GM23338 (cell line): ENCODE results near the gene TNFSF4. TPM values are rescaled to one million over a fixed set of nuclear protein-coding genes. Genes with fewer than 3 reads are reported as not detected.

Source experiments
- ATAC-seq: fragments of 200-7000 bp; cut with Tn5 transposase; 3 replicates; pipeline ENCODE4 v1.9.1; 2020
- DNase-seq: peaks from one replicate; pipeline ENCODE4 v3.0.0-alpha.2; 2015; ENCODE audit warnings: low spot score
- H2AFZ ChIP-seq: fragments of 200-600 bp; sonication (generic); 2 replicates; pipeline ENCODE4 v1.8.0; 2016; ENCODE audit warnings: antibody characterized with exemption, mild to moderate bottlenecking, moderate library complexity
- H3F3A ChIP-seq: fragments of 200-600 bp; sonication (generic); replicated peaks from 2 replicates; pipeline ENCODE4 v1.8.0; 2017; ENCODE audit warnings: antibody characterized with exemption, mixed run types, low read depth
- H3K27ac ChIP-seq: fragments of 200-600 bp; sonication (generic); 2 replicates; pipeline ENCODE4 v1.6.1; 2016; ENCODE audit warnings: low read depth
- H3K27me3 ChIP-seq: fragments of 200-600 bp; sonication (generic); 2 replicates; pipeline ENCODE4 v1.8.0; 2016; ENCODE audit warnings: mild to moderate bottlenecking, mixed run types, moderate library complexity; ENCODE audit not compliant: insufficient read depth
- H3K36me3 ChIP-seq: fragments of 200-600 bp; sonication (generic); 2 replicates; pipeline ENCODE4 v1.8.0; 2016; ENCODE audit warnings: mild to moderate bottlenecking; ENCODE audit not compliant: insufficient read depth
- H3K4me1 ChIP-seq: fragments of 200-600 bp; sonication (generic); 2 replicates; pipeline ENCODE4 v1.8.0; 2016; ENCODE audit warnings: mild to moderate bottlenecking, moderate library complexity; ENCODE audit not compliant: insufficient read depth
- H3K4me2 ChIP-seq: fragments of 200-600 bp; sonication (generic); 2 replicates; pipeline ENCODE4 v1.7.1; 2017; ENCODE audit warnings: mixed run types
- H3K4me3 ChIP-seq: fragments of 200-600 bp; sonication (generic); 2 replicates; pipeline ENCODE4 v1.6.1; 2016; ENCODE audit warnings: mixed run types
- H3K79me2 ChIP-seq: fragments of 200-600 bp; sonication (generic); replicated peaks from 2 replicates; pipeline ENCODE4 v1.8.0; 2017; ENCODE audit warnings: mild to moderate bottlenecking; ENCODE audit not compliant: insufficient read depth
- H3K9me2 ChIP-seq: fragments of 200-600 bp; sonication (generic); 2 replicates; pipeline ENCODE4 v1.8.0; 2017; ENCODE audit not compliant: insufficient read depth
- H4K20me1 ChIP-seq: fragments of 200-600 bp; sonication (generic); replicated peaks from 2 replicates; pipeline ENCODE4 v1.8.0; 2017; ENCODE audit warnings: mild to moderate bottlenecking; ENCODE audit not compliant: insufficient read depth
- H3K27ac Mint-ChIP-seq: 2 replicates; pipeline ENCODE4 v1.8.0; 2020; ENCODE audit warnings: inconsistent platforms, mild to moderate bottlenecking, moderate library complexity, mixed read lengths
- H3K27me3 Mint-ChIP-seq: 3 replicates; pipeline ENCODE4 v1.8.0; 2022; ENCODE audit warnings: low read depth, mild to moderate bottlenecking, moderate library complexity, mixed read lengths, inconsistent platforms; ENCODE audit not compliant: insufficient read depth, poor library complexity
- H3K36me3 Mint-ChIP-seq: 3 replicates; pipeline ENCODE4 v1.8.0; 2021; ENCODE audit warnings: low read depth, mild to moderate bottlenecking, inconsistent platforms, moderate library complexity, mixed read lengths
- H3K4me1 Mint-ChIP-seq: 3 replicates; pipeline ENCODE4 v1.8.0; 2020; ENCODE audit warnings: mild to moderate bottlenecking, inconsistent platforms, mixed read lengths
- H3K4me3 Mint-ChIP-seq: 3 replicates; pipeline ENCODE4 v1.8.0; 2021; ENCODE audit warnings: moderate library complexity, mild to moderate bottlenecking, inconsistent platforms, mixed read lengths
- H3K9me3 Mint-ChIP-seq: 3 replicates; pipeline ENCODE4 v1.8.0; 2020; ENCODE audit warnings: moderate library complexity, mild to moderate bottlenecking, inconsistent platforms, mixed read lengths
- CREB1 ChIP-seq: fragments of 250-450 bp; sonication (Bioruptor Pico); IDR thresholded peaks from 2 replicates; pipeline ENCODE4 v1.5.0; 2020; ENCODE audit warnings: low read depth, mild to moderate bottlenecking, moderate library complexity
- EZH2 ChIP-seq: fragments of 200-600 bp; sonication (generic); IDR thresholded peaks from one replicate; pipeline ENCODE4 v1.8.0; 2017; ENCODE audit warnings: antibody characterized with exemption, mild to moderate bottlenecking, low read depth; ENCODE audit not compliant: unreplicated experiment
- EZH2phosphoT487 ChIP-seq: fragments of 200-600 bp; sonication (generic); IDR thresholded peaks from one replicate; pipeline ENCODE4 v1.8.1; 2018; ENCODE audit warnings: antibody characterized with exemption; ENCODE audit not compliant: unreplicated experiment
- JUNB ChIP-seq: IDR thresholded peaks from one replicate; pipeline ENCODE4 v1.6.1; 2016; ENCODE audit warnings: antibody characterized with exemption; ENCODE audit not compliant: unreplicated experiment
- NANOG ChIP-seq: IDR thresholded peaks from 2 replicates; pipeline ENCODE4 v1.6.1; 2016; ENCODE audit warnings: antibody characterized with exemption, borderline replicate concordance
- ZNF114 ChIP-seq: fragments of 250-450 bp; sonication (Bioruptor Pico); IDR thresholded peaks from 2 replicates; pipeline ENCODE4 v1.5.0; 2020; ENCODE audit warnings: mild to moderate bottlenecking, moderate library complexity
- ZNF331 ChIP-seq: fragments of 250-450 bp; sonication (Bioruptor Pico); IDR thresholded peaks from 2 replicates; pipeline ENCODE4 v1.5.0; 2020; ENCODE audit warnings: low read depth, mild to moderate bottlenecking, moderate library complexity
- polyA plus RNA-seq: library from polyadenylated mRNA; unstranded; fragments of >200 nt; fragmentation: Nextera tagmentation; extraction: Ambion mirVana; gene quantifications from 2 replicates; pipeline ENCODE4 v1.2.1, GENCODE V29; 2016
- total RNA-seq: library from RNA; depleted of rRNA; stranded (reverse); fragments of >200 nt; shearing (Covaris generic); gene quantifications from 2 replicates; pipeline ENCODE4 v1.2.3, GENCODE V29; 2014
- TF ChIP-seq, protein P1 (sequence below): IDR thresholded peaks from one replicate; pipeline ENCODE4 v1.6.1; 2018; ENCODE audit warnings: antibody characterized with exemption; ENCODE audit not compliant: unreplicated experiment
- TF ChIP-seq, protein P2 (sequence below): fragments of 250-450 bp; sonication (Bioruptor Pico); IDR thresholded peaks from 2 replicates; pipeline ENCODE4 v1.5.0; 2020; ENCODE audit warnings: mild to moderate bottlenecking, moderate library complexity
- TF ChIP-seq, protein P3 (sequence below): IDR thresholded peaks from 2 replicates; pipeline ENCODE4 v1.6.1; 2016; ENCODE audit warnings: antibody characterized with exemption

Gene TNFSF4
- total and polyA plus RNA-seq, 2 experiments from 2014 or later = 0.55 to 1.5 TPM

DNA sequence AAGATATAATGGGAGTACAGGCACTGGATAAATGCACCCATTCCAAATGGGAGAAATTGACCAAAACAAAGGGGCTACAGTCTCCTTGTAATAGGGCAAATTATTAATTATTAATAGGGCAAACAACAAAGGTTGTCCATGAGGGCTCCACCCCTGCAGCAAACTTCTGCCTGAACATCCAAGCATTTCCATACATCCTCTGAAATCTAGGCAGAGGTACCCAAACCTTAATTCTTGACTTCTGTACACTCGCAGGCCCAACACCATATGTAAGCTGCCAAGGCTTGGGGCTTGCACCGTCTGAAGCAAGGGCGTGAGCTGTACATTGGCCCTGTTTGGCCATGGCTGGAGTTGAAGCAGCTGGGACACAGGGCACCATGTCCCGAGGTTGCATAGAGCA, 33.7 kb downstream of the TNFSF4 start (continued):
- TF ChIP-seq, protein P1, sequence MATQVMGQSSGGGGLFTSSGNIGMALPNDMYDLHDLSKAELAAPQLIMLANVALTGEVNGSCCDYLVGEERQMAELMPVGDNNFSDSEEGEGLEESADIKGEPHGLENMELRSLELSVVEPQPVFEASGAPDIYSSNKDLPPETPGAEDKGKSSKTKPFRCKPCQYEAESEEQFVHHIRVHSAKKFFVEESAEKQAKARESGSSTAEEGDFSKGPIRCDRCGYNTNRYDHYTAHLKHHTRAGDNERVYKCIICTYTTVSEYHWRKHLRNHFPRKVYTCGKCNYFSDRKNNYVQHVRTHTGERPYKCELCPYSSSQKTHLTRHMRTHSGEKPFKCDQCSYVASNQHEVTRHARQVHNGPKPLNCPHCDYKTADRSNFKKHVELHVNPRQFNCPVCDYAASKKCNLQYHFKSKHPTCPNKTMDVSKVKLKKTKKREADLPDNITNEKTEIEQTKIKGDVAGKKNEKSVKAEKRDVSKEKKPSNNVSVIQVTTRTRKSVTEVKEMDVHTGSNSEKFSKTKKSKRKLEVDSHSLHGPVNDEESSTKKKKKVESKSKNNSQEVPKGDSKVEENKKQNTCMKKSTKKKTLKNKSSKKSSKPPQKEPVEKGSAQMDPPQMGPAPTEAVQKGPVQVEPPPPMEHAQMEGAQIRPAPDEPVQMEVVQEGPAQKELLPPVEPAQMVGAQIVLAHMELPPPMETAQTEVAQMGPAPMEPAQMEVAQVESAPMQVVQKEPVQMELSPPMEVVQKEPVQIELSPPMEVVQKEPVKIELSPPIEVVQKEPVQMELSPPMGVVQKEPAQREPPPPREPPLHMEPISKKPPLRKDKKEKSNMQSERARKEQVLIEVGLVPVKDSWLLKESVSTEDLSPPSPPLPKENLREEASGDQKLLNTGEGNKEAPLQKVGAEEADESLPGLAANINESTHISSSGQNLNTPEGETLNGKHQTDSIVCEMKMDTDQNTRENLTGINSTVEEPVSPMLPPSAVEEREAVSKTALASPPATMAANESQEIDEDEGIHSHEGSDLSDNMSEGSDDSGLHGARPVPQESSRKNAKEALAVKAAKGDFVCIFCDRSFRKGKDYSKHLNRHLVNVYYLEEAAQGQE = no peak
- TF ChIP-seq ZNF331 (CRISPR knock-in tag) (no peak), EZH2 (no peak)
- TF ChIP-seq, protein P2, sequence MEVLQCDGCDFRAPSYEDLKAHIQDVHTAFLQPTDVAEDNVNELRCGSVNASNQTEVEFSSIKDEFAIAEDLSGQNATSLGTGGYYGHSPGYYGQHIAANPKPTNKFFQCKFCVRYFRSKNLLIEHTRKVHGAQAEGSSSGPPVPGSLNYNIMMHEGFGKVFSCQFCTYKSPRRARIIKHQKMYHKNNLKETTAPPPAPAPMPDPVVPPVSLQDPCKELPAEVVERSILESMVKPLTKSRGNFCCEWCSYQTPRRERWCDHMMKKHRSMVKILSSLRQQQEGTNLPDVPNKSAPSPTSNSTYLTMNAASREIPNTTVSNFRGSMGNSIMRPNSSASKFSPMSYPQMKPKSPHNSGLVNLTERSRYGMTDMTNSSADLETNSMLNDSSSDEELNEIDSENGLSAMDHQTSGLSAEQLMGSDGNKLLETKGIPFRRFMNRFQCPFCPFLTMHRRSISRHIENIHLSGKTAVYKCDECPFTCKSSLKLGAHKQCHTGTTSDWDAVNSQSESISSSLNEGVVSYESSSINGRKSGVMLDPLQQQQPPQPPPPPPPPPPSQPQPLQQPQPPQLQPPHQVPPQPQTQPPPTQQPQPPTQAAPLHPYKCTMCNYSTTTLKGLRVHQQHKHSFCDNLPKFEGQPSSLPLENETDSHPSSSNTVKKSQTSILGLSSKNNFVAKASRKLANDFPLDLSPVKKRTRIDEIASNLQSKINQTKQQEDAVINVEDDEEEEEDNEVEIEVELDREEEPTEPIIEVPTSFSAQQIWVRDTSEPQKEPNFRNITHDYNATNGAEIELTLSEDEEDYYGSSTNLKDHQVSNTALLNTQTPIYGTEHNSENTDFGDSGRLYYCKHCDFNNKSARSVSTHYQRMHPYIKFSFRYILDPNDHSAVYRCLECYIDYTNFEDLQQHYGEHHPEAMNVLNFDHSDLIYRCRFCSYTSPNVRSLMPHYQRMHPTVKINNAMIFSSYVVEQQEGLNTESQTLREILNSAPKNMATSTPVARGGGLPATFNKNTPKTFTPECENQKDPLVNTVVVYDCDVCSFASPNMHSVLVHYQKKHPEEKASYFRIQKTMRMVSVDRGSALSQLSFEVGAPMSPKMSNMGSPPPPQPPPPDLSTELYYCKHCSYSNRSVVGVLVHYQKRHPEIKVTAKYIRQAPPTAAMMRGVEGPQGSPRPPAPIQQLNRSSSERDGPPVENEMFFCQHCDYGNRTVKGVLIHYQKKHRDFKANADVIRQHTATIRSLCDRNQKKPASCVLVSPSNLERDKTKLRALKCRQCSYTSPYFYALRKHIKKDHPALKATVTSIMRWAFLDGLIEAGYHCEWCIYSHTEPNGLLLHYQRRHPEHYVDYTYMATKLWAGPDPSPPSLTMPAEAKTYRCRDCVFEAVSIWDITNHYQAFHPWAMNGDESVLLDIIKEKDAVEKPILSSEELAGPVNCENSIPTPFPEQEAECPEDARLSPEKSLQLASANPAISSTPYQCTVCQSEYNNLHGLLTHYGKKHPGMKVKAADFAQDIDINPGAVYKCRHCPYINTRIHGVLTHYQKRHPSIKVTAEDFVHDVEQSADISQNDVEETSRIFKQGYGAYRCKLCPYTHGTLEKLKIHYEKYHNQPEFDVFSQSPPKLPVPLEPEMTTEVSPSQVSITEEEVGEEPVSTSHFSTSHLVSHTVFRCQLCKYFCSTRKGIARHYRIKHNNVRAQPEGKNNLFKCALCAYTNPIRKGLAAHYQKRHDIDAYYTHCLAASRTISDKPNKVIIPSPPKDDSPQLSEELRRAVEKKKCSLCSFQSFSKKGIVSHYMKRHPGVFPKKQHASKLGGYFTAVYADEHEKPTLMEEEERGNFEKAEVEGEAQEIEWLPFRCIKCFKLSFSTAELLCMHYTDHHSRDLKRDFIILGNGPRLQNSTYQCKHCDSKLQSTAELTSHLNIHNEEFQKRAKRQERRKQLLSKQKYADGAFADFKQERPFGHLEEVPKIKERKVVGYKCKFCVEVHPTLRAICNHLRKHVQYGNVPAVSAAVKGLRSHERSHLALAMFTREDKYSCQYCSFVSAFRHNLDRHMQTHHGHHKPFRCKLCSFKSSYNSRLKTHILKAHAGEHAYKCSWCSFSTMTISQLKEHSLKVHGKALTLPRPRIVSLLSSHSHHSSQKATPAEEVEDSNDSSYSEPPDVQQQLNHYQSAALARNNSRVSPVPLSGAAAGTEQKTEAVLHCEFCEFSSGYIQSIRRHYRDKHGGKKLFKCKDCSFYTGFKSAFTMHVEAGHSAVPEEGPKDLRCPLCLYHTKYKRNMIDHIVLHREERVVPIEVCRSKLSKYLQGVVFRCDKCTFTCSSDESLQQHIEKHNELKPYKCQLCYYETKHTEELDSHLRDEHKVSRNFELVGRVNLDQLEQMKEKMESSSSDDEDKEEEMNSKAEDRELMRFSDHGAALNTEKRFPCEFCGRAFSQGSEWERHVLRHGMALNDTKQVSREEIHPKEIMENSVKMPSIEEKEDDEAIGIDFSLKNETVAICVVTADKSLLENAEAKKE = no peak

DNA sequence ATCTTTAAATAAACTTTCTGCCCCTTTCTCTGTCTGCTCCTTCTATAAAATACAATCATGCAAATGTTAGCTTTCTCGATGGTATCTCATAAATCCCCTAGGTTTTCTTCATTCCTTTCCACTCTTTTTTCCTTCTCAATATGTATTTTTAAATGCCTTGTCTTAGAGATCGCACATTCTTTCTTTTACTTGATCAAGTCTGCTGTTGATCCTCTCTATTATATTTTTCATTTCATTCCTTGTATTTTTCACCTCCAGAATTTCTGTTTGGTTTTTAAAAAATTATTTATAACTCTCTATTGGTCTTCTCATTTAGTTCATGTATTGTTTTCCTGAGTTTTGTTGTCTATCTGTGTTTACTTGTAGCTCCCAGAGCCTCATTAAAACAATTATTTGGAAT, 36.0 kb downstream of the TNFSF4 start:
- H3K4me1 Mint-ChIP-seq = no peaks in the 10 kb centered on the region
- Histone ChIP-seq H3K79me2 (no peaks in the 10 kb centered on the region), H3F3A (no peaks in the 10 kb centered on the region), H3K4me3 (no peak overlapping the region), H3K27me3 (peaks cover 11% of the 10 kb centered on the region), H3K4me1 (no peaks in the 10 kb centered on the region), H4K20me1 (no peaks in the 10 kb centered on the region), H3K36me3 (peaks cover 7% of the 10 kb centered on the region; the same call in 1 of the 2 replicates), H3K27ac (no peak overlapping the region), H2AFZ (no peak overlapping the region), H3K4me2 (no peak overlapping the region), H3K9me2 (no peaks in the 10 kb centered on the region; the same call in 1 of the 2 replicates)
- no peak for DNase-seq
- H3K9me3 Mint-ChIP-seq = peaks cover 38% of the 10 kb centered on the region
- ATAC-seq = no peak
- no peak overlapping the region for H3K4me3 Mint-ChIP-seq
- peaks cover 7% of the 10 kb centered on the region for H3K27me3 Mint-ChIP-seq
- no peak overlapping the region for H3K27ac Mint-ChIP-seq
- H3K36me3 Mint-ChIP-seq = peaks cover 23% of the 10 kb centered on the region
- no peak for TF ChIP-seq CREB1
- TF ChIP-seq NANOG = no peak
- TF ChIP-seq, protein P3, sequence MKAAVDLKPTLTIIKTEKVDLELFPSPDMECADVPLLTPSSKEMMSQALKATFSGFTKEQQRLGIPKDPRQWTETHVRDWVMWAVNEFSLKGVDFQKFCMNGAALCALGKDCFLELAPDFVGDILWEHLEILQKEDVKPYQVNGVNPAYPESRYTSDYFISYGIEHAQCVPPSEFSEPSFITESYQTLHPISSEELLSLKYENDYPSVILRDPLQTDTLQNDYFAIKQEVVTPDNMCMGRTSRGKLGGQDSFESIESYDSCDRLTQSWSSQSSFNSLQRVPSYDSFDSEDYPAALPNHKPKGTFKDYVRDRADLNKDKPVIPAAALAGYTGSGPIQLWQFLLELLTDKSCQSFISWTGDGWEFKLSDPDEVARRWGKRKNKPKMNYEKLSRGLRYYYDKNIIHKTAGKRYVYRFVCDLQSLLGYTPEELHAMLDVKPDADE = no peak
- TF ChIP-seq ZNF114 (CRISPR knock-in tag) = no peak
- no peak for TF ChIP-seq EZH2
- no peak for TF ChIP-seq JUNB
- no peak for TF ChIP-seq EZH2phosphoT487
